ENCODE measurements around the gene DNAJC22. TPM values are rescaled to one million over a fixed set of nuclear protein-coding genes. Genes with fewer than 3 reads are reported as not detected.

DNAJC22 gene
- total and polyA plus RNA-seq, 12 donors, result 0.01 to 0.59 (median 0.25) TPM; not detected in 4

GRCh38 chr12:49342066-49342913 lies 4.4 kb upstream of the DNAJC22 start:
- DNase-seq (peak; percentile 68 to 78), ATAC-seq (peak; percentile 42 to 68 (median 58))
- H3K9me3 ChIP-seq, result no peaks in the 10 kb centered on the region
- intact Hi-C loops (cut with DNase I), result loop anchor here in 6 of 10 donors (5.0 to 10.0 kb wide), 3 partner anchors 47 to 55 kb away; partner anchors contain the start of gene PRPH (in 1 of the 6)
- no peaks in the 10 kb centered on the region for H3K36me3 ChIP-seq
- H3K4me1 ChIP-seq, result peaks cover 28 to 53% (median 46%) of the 10 kb centered on the region in 9 donors
- TF ChIP-seq CTCF (IDR thresholded peaks at IDR 0.05), result peak; percentile 74 to 91 (median 83)
- WGBS, 2 donors, result 2% methylated on average over 57 to 58 of the region's 58 CpGs
- H3K27me3 ChIP-seq, result peaks cover 15 to 98% (median 81%) of the 10 kb centered on the region in 7 donors
- no peak overlapping the region for H3K27ac ChIP-seq
- H3K4me3 ChIP-seq, result peak overlapping the region; percentile 32 to 58 (median 54)

GRCh38 chr12:49342914-49343731 lies 3.6 kb upstream of the DNAJC22 start:
- Histone ChIP-seq H3K27ac (no peak overlapping the region), H3K36me3 (no peaks in the 10 kb centered on the region), H3K27me3 (peaks cover 16 to 100% (median 82%) of the 10 kb centered on the region in 7 donors), H3K4me1 (peaks cover 32 to 60% (median 54%) of the 10 kb centered on the region in 9 donors), H3K9me3 (no peaks in the 10 kb centered on the region), H3K4me3 (peak overlapping the region in 9 of 10 donors; percentile 32 to 58 (median 54))
- intact Hi-C loops (cut with DNase I), result loop anchor here in 6 of 10 donors (5.0 to 10.0 kb wide), 3 partner anchors 48 to 56 kb away; partner anchors contain the start of gene PRPH (in 1 of the 6)
- peak in 1 of 8 donors; percentile 2 for ATAC-seq
- TF ChIP-seq CTCF (IDR thresholded peaks at IDR 0.05), result no peak
- 3 to 6% methylated on average over 33 of the region's 33 CpGs for WGBS, 2 donors
- no peak for DNase-seq

GRCh38 chr12:49344486-49345050 lies 2.1 kb upstream of the DNAJC22 start:
- 19 to 26% methylated on average over 15 of the region's 15 CpGs for WGBS, 2 donors
- Histone ChIP-seq H3K36me3 (no peaks in the 10 kb centered on the region), H3K27me3 (peaks cover 16 to 100% (median 80%) of the 10 kb centered on the region in 7 donors), H3K9me3 (no peaks in the 10 kb centered on the region), H3K4me3 (peak overlapping the region in 5 of 10 donors; percentile 43 to 51 (median 50)), H3K4me1 (peaks cover 32 to 64% (median 57%) of the 10 kb centered on the region in 9 donors), H3K27ac (no peak overlapping the region)
- no peak for DNase-seq
- TF ChIP-seq CTCF (IDR thresholded peaks at IDR 0.05), result no peak
- no peak for ATAC-seq
- intact Hi-C loops (cut with DNase I), result loop anchor here in 7 of 10 donors (2.0 to 10.0 kb wide), 4 partner anchors 50 to 57 kb away; partner anchors contain the start of gene PRPH (in 1 of the 7)

Measured in heart right ventricle (tissue), 16 donors.